Astrocyte (in vitro differentiated cells and primary cell): ENCODE measurements around the gene CLCN6.

Source experiments
- CTCF ChIP-seq: IDR thresholded peaks from 2 replicates; pipeline ENCODE4 v1.5.1; 2011; ENCODE audit warnings: low read depth, mild to moderate bottlenecking, inconsistent platforms, low read length, moderate library complexity; ENCODE audit not compliant: insufficient read depth
- EZH2 ChIP-seq: IDR thresholded peaks from 2 replicates; pipeline ENCODE4 v1.6.1; 2012; ENCODE audit warnings: mild to moderate bottlenecking, low read length, inconsistent platforms; ENCODE audit not compliant: insufficient read depth

- no peak for TF ChIP-seq CTCF
- no peak for TF ChIP-seq EZH2
Observed at GRCh38 chr1:11787251-11787803, 18.7 kb upstream of the CLCN6 start.
